ENCODE data around the gene ATP12A.

ATP12A gene

GRCh38 chr13:24699541-24699940 lies 19.3 kb downstream of the ATP12A start:
- TF ChIP-seq REST (IDR thresholded peaks at IDR 0.05; ENCODE audit: insufficient read depth in 1 of 2, low read depth in 2 of 2, low read length in 2 of 2) (no peak), SIN3A (IDR thresholded peaks at IDR 0.05; ENCODE audit: borderline replicate concordance, insufficient read depth, low read length) (no peak), POLR2AphosphoS5 (IDR thresholded peaks at IDR 0.05; ENCODE audit: low read depth, low read length) (no peak), FOXP2 (optimal IDR thresholded peaks at IDR 0.05; ENCODE audit: borderline replicate concordance, extremely low read depth, extremely low read length, insufficient read depth) (no peak), TAF1 (IDR thresholded peaks at IDR 0.05; ENCODE audit: borderline replicate concordance, insufficient read depth, low read length) (no peak)

- TF ChIP-seq FOXP2 (optimal IDR thresholded peaks at IDR 0.05; ENCODE audit: borderline replicate concordance, extremely low read depth, extremely low read length, insufficient read depth) (no peak), TAF1 (IDR thresholded peaks at IDR 0.05; ENCODE audit: borderline replicate concordance, insufficient read depth, low read length) (no peak), SIN3A (IDR thresholded peaks at IDR 0.05; ENCODE audit: borderline replicate concordance, insufficient read depth, low read length) (no peak), POLR2AphosphoS5 (IDR thresholded peaks at IDR 0.05; ENCODE audit: low read depth, low read length) (no peak), REST (IDR thresholded peaks at IDR 0.05; ENCODE audit: insufficient read depth in 1 of 2, low read depth in 2 of 2, low read length in 2 of 2) (no peak)
Measured at GRCh38 chr13:24700539-24700938, 20.3 kb downstream of the ATP12A start.

GRCh38 chr13:24706886-24707585 lies 26.8 kb downstream of the ATP12A start:
- TF ChIP-seq REST (IDR thresholded peaks at IDR 0.05; ENCODE audit: insufficient read depth in 1 of 2, low read depth in 2 of 2, low read length in 2 of 2) (no peak), POLR2AphosphoS5 (IDR thresholded peaks at IDR 0.05; ENCODE audit: low read depth, low read length) (no peak), TAF1 (IDR thresholded peaks at IDR 0.05; ENCODE audit: borderline replicate concordance, insufficient read depth, low read length) (no peak), SIN3A (IDR thresholded peaks at IDR 0.05; ENCODE audit: borderline replicate concordance, insufficient read depth, low read length) (no peak), FOXP2 (optimal IDR thresholded peaks at IDR 0.05; ENCODE audit: borderline replicate concordance, extremely low read depth, extremely low read length, insufficient read depth) (no peak)

- TF ChIP-seq REST (IDR thresholded peaks at IDR 0.05; ENCODE audit: insufficient read depth in 1 of 2, low read depth in 2 of 2, low read length in 2 of 2) (no peak), TAF1 (IDR thresholded peaks at IDR 0.05; ENCODE audit: borderline replicate concordance, insufficient read depth, low read length) (no peak), SIN3A (IDR thresholded peaks at IDR 0.05; ENCODE audit: borderline replicate concordance, insufficient read depth, low read length) (no peak)
Measured at GRCh38 chr13:24709186-24709913, 29.1 kb downstream of the ATP12A start.

Data from PFSK-1 (cell line).